SJSA1 (cell line): ENCODE results near the gene TRIM17. TPM values are rescaled to one million over a fixed set of nuclear protein-coding genes. Genes with fewer than 3 reads are reported as not detected.

Source experiments
- DNase-seq, 2 experiments: peaks; one replicate each; pipeline ENCODE4 v3.0.0-alpha.2; 2015 to 2020; ENCODE audit warnings: low spot score in 2 of 2, low read depth in 1 of 2
- H3K27ac ChIP-seq: fragments of 250-450 bp; sonication (Bioruptor Pico); 2 replicates; pipeline ENCODE4 v1.5.1; 2020; ENCODE audit warnings: mild to moderate bottlenecking, moderate library complexity
- H3K27me3 ChIP-seq: fragments of 250-450 bp; sonication (Bioruptor Pico); replicated peaks from 2 replicates; pipeline ENCODE4 v1.5.1; 2020; ENCODE audit warnings: mild to moderate bottlenecking, moderate library complexity
- H3K36me3 ChIP-seq: fragments of 250-450 bp; sonication (Bioruptor Pico); 2 replicates; pipeline ENCODE4 v1.5.1; 2020; ENCODE audit warnings: mild to moderate bottlenecking
- H3K4me1 ChIP-seq: fragments of 250-450 bp; sonication (Bioruptor Pico); replicated peaks from 2 replicates; pipeline ENCODE4 v1.6.1; 2021; ENCODE audit warnings: mild to moderate bottlenecking
- H3K4me3 ChIP-seq: fragments of 250-450 bp; sonication (Bioruptor Pico); 2 replicates; pipeline ENCODE4 v1.5.1; 2020; ENCODE audit warnings: mild to moderate bottlenecking
- H3K9me3 ChIP-seq: fragments of 250-450 bp; sonication (Bioruptor Pico); replicated peaks from 2 replicates; pipeline ENCODE4 v1.5.1; 2020; ENCODE audit warnings: mild to moderate bottlenecking
- total RNA-seq: library from RNA; depleted of rRNA; stranded (reverse); fragments of >200 nt; shearing (Covaris generic); gene quantifications from 2 replicates; pipeline ENCODE4 v1.2.3, GENCODE V29; 2014

The TRIM17 gene
- total RNA-seq, 1 experiment from 2014 or later, result not detected

- no peak for DNase-seq
- Histone ChIP-seq H3K4me3 (no peak overlapping the region), H3K4me1 (no peaks in the 10 kb centered on the region)
These were observed 44.3 kb downstream of the TRIM17 start for GRCh38 chr1:228372183-228373003.

GRCh38 chr1:228371741-228372182 is 44.9 kb downstream of the TRIM17 start:
- no peaks in the 10 kb centered on the region for H3K9me3 ChIP-seq
- no peak overlapping the region for H3K27ac ChIP-seq
- no peak overlapping the region for H3K4me3 ChIP-seq
- H3K4me1 ChIP-seq, result no peaks in the 10 kb centered on the region
- no peak for DNase-seq
- peaks cover 16% of the 10 kb centered on the region for H3K27me3 ChIP-seq
- no peaks in the 10 kb centered on the region for H3K36me3 ChIP-seq

More at GRCh38 chr1:228372183-228373003, 44.3 kb downstream of the TRIM17 start:
- Histone ChIP-seq H3K27ac (no peak overlapping the region), H3K9me3 (no peaks in the 10 kb centered on the region), H3K27me3 (peaks cover 16% of the 10 kb centered on the region), H3K36me3 (no peaks in the 10 kb centered on the region)

DNA sequence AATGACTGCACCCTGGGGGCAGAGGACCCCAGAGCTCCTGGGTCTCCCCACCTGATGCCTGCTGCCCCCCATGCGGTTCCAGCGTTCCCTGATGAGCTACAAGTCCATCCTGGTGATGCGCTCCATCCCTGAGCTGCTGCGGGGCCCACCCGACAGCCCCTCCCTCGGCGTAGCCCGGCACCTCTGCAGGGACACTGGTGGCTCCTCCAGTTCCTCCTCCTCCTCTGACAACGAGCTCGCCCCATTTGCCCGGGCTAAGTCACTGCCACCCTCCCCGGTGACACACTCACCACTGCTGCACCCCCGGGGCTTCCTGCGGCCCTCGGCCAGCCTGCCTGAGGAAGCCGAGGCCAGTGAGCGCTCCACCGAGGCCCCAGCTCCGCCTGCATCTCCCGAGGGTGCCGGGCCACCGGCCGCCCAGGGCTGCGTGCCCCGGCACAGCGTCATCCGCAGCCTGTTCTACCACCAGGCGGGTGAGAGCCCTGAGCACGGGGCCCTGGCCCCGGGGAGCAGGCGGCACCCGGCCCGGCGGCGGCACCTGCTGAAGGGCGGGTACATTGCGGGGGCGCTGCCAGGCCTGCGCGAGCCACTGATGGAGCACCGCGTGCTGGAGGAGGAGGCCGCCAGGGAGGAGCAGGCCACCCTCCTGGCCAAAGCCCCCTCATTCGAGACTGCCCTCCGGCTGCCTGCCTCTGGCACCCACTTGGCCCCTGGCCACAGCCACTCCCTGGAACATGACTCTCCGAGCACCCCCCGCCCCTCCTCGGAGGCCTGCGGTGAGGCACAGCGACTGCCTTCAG is 45.5 kb downstream of the TRIM17 start:
- Histone ChIP-seq H3K4me3 (no peak overlapping the region), H3K27ac (no peak overlapping the region), H3K9me3 (no peaks in the 10 kb centered on the region), H3K27me3 (peaks cover 16% of the 10 kb centered on the region), H3K4me1 (no peaks in the 10 kb centered on the region), H3K36me3 (no peaks in the 10 kb centered on the region)
- no peak for DNase-seq

DNA sequence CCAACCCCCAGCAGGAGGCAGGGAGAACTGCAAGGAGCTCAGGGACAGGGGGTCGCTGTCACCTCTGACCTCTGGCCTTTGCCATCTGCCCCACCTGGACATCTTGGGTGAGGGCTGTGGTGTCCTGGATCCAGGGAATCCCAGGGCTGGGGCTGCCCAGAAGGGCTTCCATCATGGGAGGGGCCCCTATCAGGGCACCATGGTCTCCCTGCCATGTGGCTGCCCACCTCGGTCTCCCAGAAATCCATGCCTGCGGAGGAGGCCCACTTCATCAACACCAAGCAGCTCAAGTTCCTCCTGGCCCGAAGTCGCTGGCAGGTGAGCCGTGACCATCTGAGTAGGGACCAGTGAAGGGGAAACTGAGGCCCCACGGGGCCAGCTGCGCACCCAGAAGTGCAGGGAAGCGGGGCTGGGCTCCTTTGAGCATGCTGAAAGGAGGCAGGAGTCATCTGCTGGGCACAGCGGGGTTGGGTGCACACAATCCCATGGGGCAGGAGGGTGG is 46.2 kb downstream of the TRIM17 start:
- Histone ChIP-seq H3K4me1 (no peaks in the 10 kb centered on the region), H3K27me3 (peaks cover 16% of the 10 kb centered on the region), H3K36me3 (no peaks in the 10 kb centered on the region), H3K4me3 (no peak overlapping the region), H3K27ac (no peak overlapping the region), H3K9me3 (no peaks in the 10 kb centered on the region)
- no peak for DNase-seq

DNA sequence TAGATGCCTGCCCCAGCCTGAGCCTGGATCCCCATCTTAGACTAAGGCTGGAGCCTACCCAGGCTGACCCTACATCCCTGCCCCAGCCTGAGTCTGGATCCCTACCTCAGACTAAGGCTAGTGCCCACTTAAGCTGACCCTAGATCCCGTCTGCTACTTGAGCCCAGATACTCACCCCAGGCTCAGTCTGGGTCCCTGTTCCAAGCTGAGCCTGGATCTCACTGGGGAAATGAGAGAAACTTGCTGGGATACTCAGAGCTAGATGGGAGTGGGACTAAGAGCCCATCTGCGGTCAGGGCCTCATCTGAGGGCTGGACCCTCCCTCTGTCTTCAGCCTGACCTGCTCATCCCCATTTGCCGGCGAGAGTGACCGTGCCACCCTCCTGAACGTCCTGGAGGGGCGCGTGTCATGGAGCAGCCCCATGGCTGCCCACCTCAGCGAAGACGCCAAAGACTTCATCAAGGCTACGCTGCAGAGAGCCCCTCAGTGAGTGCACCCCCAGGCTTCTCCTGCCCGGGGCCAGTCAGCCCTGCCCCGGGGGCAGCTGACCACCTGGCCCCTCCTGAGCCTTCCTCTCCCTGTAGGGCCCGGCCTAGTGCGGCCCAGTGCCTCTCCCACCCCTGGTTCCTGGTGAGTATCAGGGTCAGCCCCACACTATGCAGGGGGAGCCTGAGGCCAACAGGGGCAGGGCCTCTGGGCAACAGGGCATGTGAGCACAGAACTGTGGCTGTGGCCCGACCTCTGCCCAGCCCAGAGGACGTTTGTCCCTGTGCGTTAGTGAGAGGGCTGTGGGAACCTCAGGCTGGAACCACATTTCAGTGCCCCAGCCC is 46.8 kb downstream of the TRIM17 start:
- Histone ChIP-seq H3K4me1 (no peaks in the 10 kb centered on the region), H3K27me3 (peaks cover 16% of the 10 kb centered on the region), H3K27ac (no peak overlapping the region), H3K36me3 (no peaks in the 10 kb centered on the region), H3K4me3 (no peak overlapping the region), H3K9me3 (no peaks in the 10 kb centered on the region)
- DNase-seq, result no peak

GRCh38 chr1:228368801-228369607 is 47.7 kb downstream of the TRIM17 start:
- Histone ChIP-seq H3K4me1 (no peaks in the 10 kb centered on the region), H3K27ac (no peak overlapping the region), H3K36me3 (no peaks in the 10 kb centered on the region), H3K4me3 (no peak overlapping the region), H3K9me3 (no peaks in the 10 kb centered on the region), H3K27me3 (peaks cover 16% of the 10 kb centered on the region)
- no peak for DNase-seq

DNA sequence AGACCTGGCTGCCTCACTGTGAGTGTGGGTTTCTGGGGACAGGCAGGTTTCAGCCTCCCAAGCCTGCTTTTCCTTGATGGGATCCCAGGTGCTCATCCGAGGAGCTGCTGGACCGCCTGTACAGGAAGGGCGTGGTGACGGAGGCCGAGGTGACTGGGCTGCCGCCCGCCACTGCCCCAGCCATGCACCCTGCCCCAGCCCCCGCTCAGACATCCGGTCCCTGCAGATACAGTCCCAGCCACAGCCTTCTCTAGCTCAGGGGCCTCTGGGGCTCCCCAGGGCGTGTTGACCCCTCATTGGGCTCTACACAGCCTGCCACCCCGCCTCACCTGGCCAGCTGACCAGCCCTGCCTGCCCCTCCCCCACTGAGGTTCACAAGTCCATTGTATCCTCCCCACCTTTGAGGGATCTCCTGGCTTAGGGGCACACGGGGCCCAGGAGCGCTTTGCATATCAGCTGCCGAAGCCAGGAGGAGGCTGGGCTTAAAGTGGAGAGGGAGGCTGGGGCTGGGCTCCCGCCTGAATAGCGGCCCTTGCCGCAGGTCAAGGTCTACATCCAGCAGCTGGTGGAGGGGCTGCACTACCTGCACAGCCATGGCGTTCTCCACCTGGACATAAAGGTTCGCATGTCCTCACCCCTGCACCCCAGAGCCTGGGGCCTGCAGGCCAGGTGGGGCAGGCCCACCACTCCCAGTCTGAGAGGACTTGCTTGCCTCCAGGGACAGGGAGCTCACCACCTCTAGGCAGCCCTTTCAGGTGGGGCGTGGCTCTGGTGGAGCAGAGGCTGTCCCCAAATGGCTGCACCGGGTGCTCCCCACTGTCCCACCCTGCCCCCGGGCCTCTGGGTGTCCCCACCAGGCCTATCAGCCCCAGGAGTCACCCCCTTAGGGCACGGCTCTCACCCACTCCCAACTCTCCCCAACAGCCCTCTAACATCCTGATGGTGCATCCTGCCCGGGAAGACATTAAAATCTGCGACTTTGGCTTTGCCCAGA is 48.6 kb downstream of the TRIM17 start:
- Histone ChIP-seq H3K27ac (no peak overlapping the region), H3K9me3 (no peaks in the 10 kb centered on the region), H3K27me3 (peaks cover 16% of the 10 kb centered on the region), H3K4me1 (no peaks in the 10 kb centered on the region), H3K36me3 (no peaks in the 10 kb centered on the region), H3K4me3 (no peak overlapping the region)
- DNase-seq, result no peak

DNA sequence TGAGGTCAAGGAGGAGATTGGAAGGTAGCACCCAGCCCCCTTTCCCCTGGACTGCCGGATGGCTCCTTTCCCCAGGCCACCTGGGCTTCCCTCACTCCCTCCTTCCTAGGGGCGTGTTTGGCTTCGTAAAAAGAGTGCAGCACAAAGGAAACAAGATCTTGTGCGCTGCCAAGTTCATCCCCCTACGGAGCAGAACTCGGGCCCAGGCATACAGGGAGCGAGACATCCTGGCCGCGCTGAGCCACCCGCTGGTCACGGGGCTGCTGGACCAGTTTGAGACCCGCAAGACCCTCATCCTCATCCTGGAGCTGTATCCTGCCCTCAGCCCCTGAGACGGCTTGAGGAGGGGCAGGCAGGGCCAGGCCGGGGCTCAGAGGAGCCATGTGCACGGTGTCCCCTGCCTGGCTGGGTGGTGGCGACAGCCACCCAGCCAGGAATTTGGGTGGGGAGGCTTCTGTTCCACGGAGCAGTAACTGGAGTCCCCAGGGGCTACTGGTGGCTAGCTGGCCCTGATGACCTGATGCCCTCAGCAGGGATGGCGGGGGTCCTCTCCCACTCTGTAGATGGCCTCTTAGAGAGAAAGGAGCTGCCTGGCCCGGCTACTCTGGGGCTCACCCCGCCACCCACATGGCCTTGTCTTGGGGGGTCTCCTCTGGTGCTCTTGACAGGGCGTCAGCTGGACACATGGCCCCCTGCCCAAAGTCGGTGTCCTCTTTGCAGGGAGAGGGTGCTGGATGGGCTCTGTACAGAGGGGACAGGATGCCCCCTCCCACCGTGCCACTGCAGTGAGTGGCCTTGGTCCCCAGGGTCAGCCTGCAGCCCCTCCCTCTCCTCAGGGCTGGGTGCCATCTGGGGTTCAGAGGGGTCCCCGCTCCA is 49.6 kb downstream of the TRIM17 start:
- no peaks in the 10 kb centered on the region for H3K4me1 ChIP-seq
- no peak overlapping the region for H3K27ac ChIP-seq
- DNase-seq, result no peak
- no peaks in the 10 kb centered on the region for H3K36me3 ChIP-seq
- peaks cover 12% of the 10 kb centered on the region for H3K27me3 ChIP-seq
- no peaks in the 10 kb centered on the region for H3K9me3 ChIP-seq
- no peak overlapping the region for H3K4me3 ChIP-seq

GRCh38 chr1:228366062-228366865 is 50.4 kb downstream of the TRIM17 start:
- no peak overlapping the region for H3K4me3 ChIP-seq
- no peaks in the 10 kb centered on the region for H3K4me1 ChIP-seq
- no peaks in the 10 kb centered on the region for H3K9me3 ChIP-seq
- H3K27me3 ChIP-seq, result peaks cover 7% of the 10 kb centered on the region
- no peak for DNase-seq
- H3K27ac ChIP-seq, result no peak overlapping the region
- H3K36me3 ChIP-seq, result no peaks in the 10 kb centered on the region

- no peaks in the 10 kb centered on the region for H3K9me3 ChIP-seq
- no peak overlapping the region for H3K27ac ChIP-seq
- no peaks in the 10 kb centered on the region for H3K4me1 ChIP-seq
- DNase-seq, result no peak
- H3K4me3 ChIP-seq, result no peak overlapping the region
- no peaks in the 10 kb centered on the region for H3K36me3 ChIP-seq
- H3K27me3 ChIP-seq, result no peaks in the 10 kb centered on the region; the same call in 1 of the 2 replicates
These were observed 51.2 kb downstream of the TRIM17 start for GRCh38 chr1:228365271-228366061.
